Kidney (tissue), 14 donors: ENCODE results near the gene FIP1L1. TPM values are rescaled to one million over a fixed set of nuclear protein-coding genes. Genes with fewer than 3 reads are reported as not detected.

ENCODE experiments used
- DNase-seq, 5 donors: peaks; one replicate each; pipeline ENCODE4 v3.0.0-alpha.2; 2013 to 2020
- FAIRE-seq: peaks from 2 replicates; lab custom pipeline; 2012; peaks lifted over from hg19 to GRCh38; lab: Jason Lieb, UNC
- H3K27ac ChIP-seq, 2 donors: one replicate each; pipeline ENCODE4 v1.7.0; 2013; ENCODE audit warnings: low read depth in 2 of 2, low read length in 2 of 2, inconsistent platforms in 1 of 2
- H3K27me3 ChIP-seq: one replicate; pipeline ENCODE4 v1.7.1; 2013; ENCODE audit warnings: low read length, inconsistent platforms; ENCODE audit not compliant: control insufficient read depth, insufficient read depth
- H3K36me3 ChIP-seq, 3 donors: one replicate each; pipeline versions ENCODE4 v1.7.0 to v1.7.1; 2013; ENCODE audit warnings: low read length in 3 of 3, control low read depth in 1 of 3, inconsistent platforms in 1 of 3; ENCODE audit not compliant: insufficient read depth in 3 of 3, control insufficient read depth in 2 of 3
- H3K4me1 ChIP-seq, 3 donors: one replicate each; pipeline versions ENCODE4 v1.7.0 to v1.7.1; 2013; ENCODE audit warnings: low read length in 3 of 3, inconsistent platforms in 1 of 3, low read depth in 1 of 3; ENCODE audit not compliant: control insufficient read depth in 2 of 3, insufficient read depth in 2 of 3
- H3K4me3 ChIP-seq, 3 donors: one replicate each; pipeline versions ENCODE4 v1.7.0 to v1.8.1; 2013; ENCODE audit warnings: low read length in 3 of 3, control low read depth in 1 of 3, inconsistent platforms in 1 of 3
- H3K9ac ChIP-seq, 3 donors: one replicate each; pipeline versions ENCODE4 v1.7.0 to v1.7.1; 2013; ENCODE audit warnings: low read length in 3 of 3, control low read depth in 1 of 3, inconsistent platforms in 1 of 3
- H3K9me3 ChIP-seq, 3 donors: one replicate each; pipeline versions ENCODE4 v1.7.0 to v1.7.1; 2013; ENCODE audit warnings: low read length in 3 of 3, control low read depth in 1 of 3, inconsistent platforms in 1 of 3; ENCODE audit not compliant: control insufficient read depth in 2 of 3, insufficient read depth in 1 of 3
- CTCF ChIP-seq: IDR thresholded peaks from 3 replicates; pipeline ENCODE4 v1.5.1; 2012; ENCODE audit warnings: mild to moderate bottlenecking, moderate library complexity, borderline replicate concordance; ENCODE audit not compliant: insufficient read depth; ENCODE audit errors: extremely low read depth
- intact Hi-C: fragments of 100-400 bp; cut with DNase I; formaldehyde crosslinking; loops from one replicate; pipeline ENCODE4 v1.11.1; 2022
- polyA plus RNA-seq: library from polyadenylated mRNA; stranded (reverse); fragments of 350-450 nt; fragmentation: Illumina TruSeq; extraction: RNeasy Lipid Tissue Mini Kit (QIAGEN cat#74804); gene quantifications from one replicate; pipeline ENCODE4 v1.2.3, GENCODE V29; 2014; ENCODE audit warnings: low read depth, low replicate concordance; ENCODE audit not compliant: insufficient read depth
- total RNA-seq: library from RNA; stranded (reverse); fragmentation: NEBNext Ultra II Directional; extraction: Animal tissue kit (Norgen Biotek cat#: 25700); gene quantifications from one replicate; pipeline ENCODE4 v1.2.1, GENCODE V29; 2021
- donor health status: control.
- donor health status: control.
- donor health status: control.
- donor health status: control.
- donor health status: control.
- donor health status: DM: yes; HTN: yes; CAD: no.
- donor health status: Normal renal cell carcinoma (clear cell type).

The FIP1L1 gene
- total and polyA plus RNA-seq, 2 donors from 2014 or later: 25.5 to 48.0 TPM

GRCh38 chr4:53507058-53507457 lies 129.6 kb downstream of the FIP1L1 start:
- intact Hi-C loops: no loop called here
- Histone ChIP-seq H3K4me3 (no peak overlapping the region), H3K9me3 (no peaks in the 10 kb centered on the region), H3K27me3 (no peaks in the 10 kb centered on the region), H3K4me1 (no peaks in the 10 kb centered on the region), H3K27ac (no peak overlapping the region), H3K36me3 (peaks cover 0 to 12% (median 0%) of the 10 kb centered on the region in 3 donors), H3K9ac (no peak overlapping the region)
- DNase-seq (no peak), FAIRE-seq (no peak)
- no peak for TF ChIP-seq CTCF

- no peaks in the 10 kb centered on the region for H3K9me3 ChIP-seq
- no peak for FAIRE-seq
- intact Hi-C loops: no loop called here
- no peak for TF ChIP-seq CTCF
- H3K4me3 ChIP-seq: peak overlapping the region in 1 of 3 donors; percentile 10
- peak overlapping the region; percentile 13 to 34 for H3K27ac ChIP-seq
- H3K36me3 ChIP-seq: peaks cover 0 to 12% (median 0%) of the 10 kb centered on the region in 3 donors
- no peaks in the 10 kb centered on the region for H3K4me1 ChIP-seq
- H3K27me3 ChIP-seq: no peaks in the 10 kb centered on the region
- peak overlapping the region in 1 of 3 donors; percentile 22 for H3K9ac ChIP-seq
- peak in 1 of 5 donors; percentile 84 for DNase-seq
These were observed 130.3 kb downstream of the FIP1L1 start for GRCh38 chr4:53507671-53508286.

GRCh38 chr4:53508446-53508845 lies 131.0 kb downstream of the FIP1L1 start:
- Histone ChIP-seq H3K9ac (no peak overlapping the region), H3K27me3 (no peaks in the 10 kb centered on the region), H3K4me1 (no peaks in the 10 kb centered on the region), H3K9me3 (no peaks in the 10 kb centered on the region), H3K27ac (peak overlapping the region in 1 of 2 donors; percentile 34), H3K4me3 (no peak overlapping the region), H3K36me3 (peaks cover 0 to 12% (median 0%) of the 10 kb centered on the region in 3 donors)
- FAIRE-seq (no peak), DNase-seq (no peak)
- no peak for TF ChIP-seq CTCF
- intact Hi-C loops: no loop called here
